Activated CD8-positive, alpha-beta memory T cell treated with anti-CD3 and anti-CD28 coated beads for 4 hours (primary cell): ENCODE measurements around the gene CNIH3.

Source experiments
- DNase-seq, 2 donors: peaks; one replicate each; pipeline ENCODE4 v3.0.0-alpha.2; 2020; ENCODE audit warnings: low read depth in 2 of 2

The CNIH3 gene

DNA sequence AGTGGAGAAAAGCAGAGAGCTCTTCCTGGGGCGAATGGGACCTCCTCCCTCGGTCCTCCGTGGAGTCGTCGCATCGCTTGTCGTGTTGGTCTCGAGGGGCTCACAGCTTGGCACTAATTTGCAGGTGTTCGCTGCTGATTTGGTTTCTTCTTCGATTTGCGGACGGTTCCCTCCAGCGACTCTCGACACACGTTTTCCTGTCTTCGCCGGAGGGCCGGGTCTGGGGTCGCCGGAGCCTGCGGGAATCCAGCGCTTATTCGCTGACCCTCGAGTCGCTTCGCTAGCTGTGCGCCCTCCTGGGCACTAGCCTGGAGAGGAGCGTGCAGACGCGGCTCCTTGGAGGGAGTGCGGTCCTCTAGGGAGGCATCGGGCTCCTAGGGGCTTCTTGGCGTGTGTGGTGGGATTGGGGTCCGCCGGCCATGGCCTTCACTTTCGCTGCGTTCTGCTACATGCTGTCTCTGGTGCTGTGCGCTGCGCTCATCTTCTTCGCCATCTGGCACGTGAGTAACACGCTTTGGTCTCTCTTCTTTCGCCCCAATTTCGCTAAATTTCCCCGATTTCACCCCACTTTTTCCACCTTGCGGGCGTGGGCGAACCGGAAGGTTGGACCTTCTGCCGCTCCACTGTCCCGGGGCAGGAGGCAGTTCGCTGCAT lies 766 bp downstream of the CNIH3 start:
- no peak for DNase-seq

DNA sequence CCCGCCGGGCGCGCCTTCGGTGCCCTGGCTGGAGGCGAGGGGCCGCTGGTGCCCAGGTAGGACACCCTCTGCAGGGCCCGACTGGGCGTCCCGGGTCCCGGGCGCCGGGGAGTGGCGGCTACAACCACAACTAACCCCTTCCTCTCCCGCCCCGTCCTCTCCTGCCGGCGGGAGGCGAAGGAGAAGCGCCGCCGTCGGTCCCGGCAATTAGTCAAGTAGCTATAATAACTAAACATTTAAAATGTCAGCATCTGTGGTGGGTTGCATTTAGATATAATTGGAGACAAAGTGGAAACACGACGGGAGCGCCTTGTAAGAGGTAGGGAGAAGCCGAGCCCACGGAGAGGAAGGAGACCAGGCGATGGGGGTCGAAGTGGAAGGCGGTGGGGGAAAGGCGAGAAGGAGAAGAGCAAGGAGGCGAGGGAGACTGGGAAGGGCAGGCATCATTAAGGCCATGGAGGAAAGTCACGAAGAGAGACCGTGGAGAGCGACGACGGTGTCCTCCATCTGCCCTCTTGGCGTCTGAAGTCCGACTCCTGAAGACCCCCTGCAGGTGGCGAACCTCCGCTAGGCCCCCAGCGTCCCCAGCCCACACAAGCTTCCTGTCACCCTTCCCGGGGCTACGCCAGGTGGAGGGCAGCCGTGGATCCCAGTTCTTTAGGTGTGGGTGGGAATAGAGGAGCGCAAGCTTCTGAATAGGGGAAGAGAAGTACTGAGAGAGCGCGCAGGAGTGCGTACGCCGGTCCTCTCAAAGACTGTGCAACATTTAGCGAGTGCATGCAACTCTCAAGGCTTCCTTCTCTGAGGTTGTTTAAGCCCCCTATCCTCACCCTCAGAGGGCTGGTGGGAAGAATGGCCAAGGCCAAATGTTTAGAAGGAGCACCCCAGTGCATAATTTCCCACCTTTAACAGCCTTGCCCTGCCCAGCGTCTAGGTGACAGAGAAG lies 1.6 kb downstream of the CNIH3 start:
- no peak for DNase-seq

DNA sequence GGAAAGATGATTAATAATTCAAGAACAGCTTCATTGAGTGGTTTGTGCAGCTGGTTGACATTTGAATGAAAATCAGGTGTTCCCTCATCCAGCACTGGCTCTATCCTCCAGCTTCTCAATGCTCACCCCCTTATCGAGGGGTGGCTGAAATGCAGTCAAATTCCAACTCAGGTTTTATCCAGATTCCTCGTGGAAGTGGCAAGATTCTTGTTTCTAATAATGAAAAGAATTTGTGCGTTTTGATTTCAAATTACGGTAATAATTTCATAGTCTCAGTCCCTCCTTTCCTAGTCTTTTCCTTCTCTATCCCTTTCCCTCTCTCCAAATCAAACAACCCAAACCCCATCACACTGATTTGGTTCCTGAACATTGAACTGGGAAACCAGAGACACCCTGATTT lies 3.1 kb downstream of the CNIH3 start:
- no peak for DNase-seq

DNA sequence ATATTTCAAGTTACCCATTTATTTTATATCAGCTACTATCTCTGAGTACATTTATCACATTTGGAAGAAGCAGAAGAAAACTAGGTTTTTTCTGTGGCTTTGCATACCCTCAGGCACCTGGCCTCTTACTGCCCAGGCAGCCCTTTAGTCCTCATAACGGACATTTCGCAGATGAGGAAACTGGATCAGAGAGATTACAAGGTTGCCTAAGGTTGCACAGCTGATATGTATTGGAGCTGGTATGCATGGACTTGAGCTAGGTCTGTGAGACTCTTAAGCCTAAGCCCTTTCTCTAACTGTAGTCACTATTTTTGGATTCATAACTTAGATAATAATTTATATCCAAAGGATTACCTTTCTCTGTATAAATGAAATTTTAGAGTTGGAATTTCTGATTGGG lies 4.0 kb downstream of the CNIH3 start:
- no peak for DNase-seq

DNA sequence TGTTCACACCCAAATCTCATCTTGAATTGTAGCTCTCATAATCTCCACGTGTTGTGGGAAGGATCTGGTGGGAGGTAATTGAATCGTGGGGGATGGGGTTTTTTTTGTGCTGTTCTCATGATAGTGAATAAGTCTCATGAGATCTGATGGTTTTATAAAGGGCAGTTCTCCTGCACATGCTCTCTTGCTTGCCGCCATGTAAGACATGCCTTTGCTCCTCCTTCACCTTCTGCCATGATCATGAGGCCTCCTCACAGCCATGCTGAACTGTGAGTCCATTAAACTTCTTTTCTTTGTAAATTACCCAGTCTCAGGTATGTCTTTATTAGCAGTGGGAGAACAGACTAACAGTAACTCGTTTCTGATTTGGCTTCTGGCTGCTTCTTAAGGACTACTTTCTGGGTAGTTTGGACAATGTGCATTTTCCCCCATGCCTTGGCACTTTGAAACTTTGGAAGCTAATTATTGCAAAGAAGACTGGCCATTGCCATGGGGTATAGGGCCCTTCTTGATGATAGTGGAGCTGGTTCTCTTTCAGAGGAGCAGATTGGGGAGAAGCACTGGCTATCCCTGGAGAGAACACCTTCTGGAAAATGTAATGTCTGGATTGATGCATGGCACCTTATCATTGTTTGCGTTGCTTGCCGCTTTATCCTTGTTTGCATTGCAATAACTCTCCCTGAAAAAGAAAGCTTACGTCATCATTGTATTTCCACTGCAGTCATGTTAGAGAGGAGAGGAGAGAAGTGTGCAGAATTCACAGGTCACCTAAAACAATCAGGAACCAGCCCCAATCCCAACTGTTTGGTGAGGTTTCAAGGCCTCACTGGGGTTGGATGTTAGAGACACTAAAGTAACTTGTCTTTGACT lies 5.9 kb downstream of the CNIH3 start:
- no peak for DNase-seq

DNA sequence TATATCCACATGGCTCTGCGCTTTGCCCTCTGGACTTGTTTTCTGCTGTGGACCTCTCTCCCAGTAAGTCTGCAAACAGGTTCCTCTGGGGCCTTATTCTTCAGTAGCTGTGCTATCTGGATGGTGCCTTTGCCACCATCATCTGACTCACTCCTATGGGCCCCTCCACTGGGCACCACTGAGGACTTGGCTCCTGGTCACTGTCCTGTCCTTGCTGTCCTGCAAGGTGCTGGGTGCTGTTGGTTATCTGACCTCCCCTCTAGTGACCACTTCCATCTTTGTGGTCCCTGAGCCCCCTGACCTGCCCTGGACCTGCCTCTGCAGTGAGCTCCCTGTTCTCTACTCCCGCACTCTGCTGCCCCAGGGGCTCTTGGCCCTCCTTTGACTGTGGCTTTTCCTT lies 6.7 kb downstream of the CNIH3 start:
- DNase-seq: no peak

DNA sequence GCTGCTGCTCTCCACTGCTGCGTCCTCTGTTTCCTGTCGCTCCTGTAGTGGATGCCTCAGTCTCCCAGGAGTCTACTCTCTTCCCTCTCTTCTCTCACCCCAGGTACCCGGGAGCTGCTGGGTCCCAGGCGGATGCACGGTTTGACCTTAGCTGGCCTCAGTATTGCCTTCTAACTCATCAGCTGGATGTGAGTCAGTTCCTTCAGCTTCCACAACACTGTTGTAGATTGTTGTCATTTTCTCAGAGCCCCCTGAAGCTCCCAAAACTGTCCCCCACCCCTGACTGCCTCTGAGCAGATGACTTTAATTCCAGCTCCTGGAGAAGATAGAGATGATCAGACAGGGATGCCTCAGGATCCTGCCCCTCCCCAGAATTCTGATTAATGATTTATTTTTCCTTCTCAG lies 7.2 kb downstream of the CNIH3 start:
- no peak for DNase-seq

DNA sequence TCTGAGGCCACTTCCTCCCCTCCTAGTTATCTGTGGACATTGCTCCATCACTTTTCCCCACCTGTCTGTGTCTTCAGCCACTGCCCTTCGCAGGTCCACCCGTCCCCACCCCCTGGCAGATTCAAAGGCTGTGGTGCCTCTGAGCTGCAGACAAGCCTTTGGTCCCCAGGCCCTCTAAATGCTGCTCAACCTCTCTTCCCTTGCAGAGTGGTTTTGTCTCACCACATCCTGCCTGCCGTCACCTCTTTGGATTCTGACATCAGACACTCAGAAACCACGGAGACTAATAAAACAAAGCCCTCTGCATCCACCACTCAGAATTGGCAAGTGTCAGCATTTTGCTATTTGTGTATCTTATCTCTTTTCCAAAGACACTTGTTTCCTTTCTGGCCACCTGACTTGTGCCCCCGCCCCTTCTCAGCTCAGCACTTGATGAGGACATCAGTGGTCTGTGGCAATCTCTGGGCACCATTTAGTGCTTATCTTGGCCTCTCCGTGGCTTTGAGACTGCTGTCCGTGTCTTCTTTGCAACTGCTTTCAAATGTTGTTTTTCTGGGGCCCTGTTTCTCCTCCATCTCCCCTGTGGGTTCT lies 7.7 kb downstream of the CNIH3 start:
- DNase-seq: peak; percentile 44 to 66

DNA sequence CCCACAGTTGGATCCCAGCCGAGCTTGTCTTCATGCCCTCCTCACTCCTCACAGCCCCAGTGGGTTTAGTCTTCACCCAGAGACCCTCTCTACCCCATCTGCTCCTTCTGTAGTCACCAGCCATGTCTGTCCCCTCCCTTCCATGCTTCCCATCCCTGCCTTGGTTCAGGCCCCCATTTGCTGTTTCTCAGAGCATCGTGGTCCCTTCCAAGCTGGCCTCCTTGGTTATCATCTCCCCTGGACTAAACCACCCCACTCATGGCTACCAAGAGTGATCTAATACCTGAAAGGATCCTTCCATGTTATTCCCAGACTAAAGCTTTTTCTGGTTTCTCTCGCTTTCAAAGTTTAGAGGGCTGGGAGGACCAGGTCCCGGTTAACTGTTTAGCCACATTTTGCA lies 8.3 kb downstream of the CNIH3 start:
- no peak for DNase-seq

DNA sequence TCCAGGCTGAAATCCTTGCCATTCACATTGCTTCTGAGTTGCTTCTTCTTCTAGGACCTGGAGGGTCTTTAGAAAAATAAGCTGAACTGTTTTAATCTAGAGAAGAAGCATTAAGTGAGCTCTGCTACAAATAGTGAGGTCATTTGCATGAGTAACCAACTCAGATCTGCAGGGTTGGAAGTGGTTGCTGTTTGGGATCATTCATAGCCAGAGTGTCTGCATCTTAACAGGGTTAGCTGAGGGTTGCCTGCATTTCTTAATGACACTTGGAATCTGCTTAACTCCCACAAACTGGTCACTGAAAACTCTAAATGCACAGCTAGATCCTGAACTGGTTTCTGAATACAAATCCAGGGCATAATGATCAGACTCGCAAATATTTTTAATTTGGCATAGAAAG lies 9.9 kb downstream of the CNIH3 start:
- DNase-seq: no peak

DNA sequence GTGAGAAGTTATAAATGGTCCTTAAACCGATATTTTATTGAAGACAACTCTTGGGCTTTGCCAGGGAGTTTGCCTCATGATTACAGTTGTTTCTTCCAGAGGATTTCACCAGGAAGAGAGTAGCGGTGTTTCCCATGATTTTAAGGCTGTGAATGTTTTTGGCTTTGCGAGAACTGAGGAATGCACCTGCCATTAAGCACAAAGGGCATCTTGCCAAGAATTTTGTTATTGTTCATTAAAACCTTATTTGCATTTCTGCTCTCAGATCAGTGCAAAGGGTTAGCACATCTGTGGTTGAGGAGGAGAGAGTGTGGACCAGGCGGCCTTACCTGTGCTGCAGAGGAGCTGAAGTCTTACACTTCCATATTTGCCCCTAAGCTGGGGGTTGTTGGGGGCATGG lies 13.8 kb downstream of the CNIH3 start:
- DNase-seq: no peak

DNA sequence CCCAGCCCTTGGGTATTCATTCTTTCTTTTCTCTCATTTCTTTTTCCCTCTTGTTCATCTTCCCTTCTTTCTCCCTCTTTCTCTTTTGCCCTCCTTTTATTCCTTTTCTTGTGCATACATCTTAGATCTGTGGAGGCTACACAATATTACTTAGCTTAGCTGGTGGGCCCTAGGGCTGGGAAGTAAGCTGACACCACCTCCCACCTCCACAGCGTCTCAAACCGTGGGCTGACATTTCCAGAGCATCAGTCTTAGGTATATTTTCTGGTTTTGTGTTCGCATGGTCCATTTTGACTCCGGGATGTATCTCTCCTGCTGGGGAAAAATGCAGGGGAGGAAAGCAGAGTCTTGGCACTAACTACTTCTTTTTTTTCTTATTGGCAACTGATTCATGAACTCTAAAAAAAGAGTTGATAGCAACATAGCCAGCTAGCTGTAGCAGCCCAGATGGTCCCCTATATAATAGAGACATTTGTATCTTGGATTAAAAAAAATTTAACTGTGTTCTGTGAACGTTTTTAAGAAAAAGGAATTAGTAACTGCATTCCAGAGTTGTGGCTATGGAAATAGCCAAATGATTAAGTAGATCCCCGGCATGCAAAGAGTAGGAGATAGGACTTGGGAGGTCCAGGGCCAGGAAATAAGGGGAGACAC lies 15.5 kb downstream of the CNIH3 start:
- DNase-seq: no peak

DNA sequence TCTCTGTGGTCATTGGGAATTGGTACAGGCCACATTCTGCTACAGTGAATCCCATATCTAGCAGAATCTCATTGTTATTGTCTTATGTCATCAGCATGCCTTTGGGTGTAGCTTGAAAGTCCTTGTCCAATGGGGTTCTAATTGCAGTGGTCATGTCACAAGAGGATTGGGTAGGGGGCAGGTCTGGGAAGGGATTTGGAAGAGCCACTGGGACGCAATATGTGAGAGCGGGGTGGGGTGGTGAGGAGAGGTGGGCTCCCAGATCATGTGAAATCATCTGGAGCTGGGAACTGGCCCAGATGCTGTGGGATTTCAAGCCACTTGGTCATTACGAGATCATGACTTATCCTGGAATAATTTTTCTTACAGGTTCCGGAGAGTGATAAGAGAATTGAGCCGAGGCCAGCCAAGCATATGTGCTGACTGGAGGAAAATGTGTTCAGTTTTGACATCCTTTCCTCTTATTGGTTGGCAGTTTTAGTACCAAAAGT lies 16.3 kb downstream of the CNIH3 start:
- DNase-seq: no peak

DNA sequence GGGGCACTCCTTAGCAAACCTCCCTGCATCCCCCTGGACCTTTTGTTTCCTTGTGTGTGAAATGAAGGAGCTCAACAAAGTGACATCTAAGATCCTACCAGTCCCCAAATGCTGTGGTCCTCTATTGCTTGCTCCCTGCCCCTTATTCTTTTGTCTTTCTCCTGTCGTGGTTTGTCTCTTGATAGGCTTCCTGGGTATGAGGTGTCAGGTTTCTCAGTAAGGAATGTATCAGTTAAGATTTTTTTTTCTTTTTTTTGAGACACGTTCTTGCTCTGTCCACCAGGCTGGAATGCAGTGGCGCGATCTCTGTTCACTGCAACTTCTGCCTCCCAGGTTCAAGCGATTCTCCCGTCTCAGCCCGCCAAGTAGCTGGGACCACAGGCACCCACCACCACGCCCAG lies 16.8 kb downstream of the CNIH3 start:
- no peak for DNase-seq

DNA sequence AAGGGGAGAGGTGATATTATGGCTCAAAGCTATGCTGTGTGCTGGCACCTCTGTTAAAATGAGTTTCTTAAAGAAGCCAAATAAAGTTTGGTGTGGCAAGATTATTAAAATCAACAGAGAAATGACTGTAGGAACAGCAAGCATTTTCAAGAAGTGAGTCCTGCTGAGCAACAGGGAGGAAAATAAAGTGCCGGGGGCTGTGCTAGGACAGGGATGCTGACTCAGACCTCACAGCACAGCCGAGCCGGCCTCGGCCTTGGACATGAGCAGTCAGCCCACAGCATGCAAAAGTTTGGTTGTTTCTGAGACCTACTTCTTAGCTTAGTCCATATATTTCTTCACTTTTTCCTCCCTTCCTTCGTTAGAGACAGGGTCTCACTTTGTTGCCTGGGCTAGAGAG lies 19.2 kb downstream of the CNIH3 start:
- no peak for DNase-seq

DNA sequence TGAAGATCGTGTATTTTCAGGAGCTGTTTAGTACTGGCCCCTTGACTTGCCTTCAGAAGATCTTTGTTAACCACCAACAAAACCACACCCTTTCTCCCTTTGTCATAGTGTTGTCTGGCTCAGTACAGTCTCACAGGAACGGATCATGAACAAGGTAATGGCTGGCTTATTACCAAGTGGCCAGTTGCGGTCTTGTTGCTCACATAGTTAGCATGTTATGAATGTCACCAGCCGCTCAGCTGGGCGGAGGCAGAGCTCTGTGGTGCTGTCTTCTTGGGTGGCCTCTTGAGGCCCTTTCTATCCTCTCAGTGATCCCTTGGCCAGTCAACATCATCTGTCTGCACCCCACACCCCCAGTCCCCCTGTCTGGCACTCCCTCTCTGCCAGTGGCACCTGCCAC lies 21.4 kb downstream of the CNIH3 start:
- DNase-seq: no peak

DNA sequence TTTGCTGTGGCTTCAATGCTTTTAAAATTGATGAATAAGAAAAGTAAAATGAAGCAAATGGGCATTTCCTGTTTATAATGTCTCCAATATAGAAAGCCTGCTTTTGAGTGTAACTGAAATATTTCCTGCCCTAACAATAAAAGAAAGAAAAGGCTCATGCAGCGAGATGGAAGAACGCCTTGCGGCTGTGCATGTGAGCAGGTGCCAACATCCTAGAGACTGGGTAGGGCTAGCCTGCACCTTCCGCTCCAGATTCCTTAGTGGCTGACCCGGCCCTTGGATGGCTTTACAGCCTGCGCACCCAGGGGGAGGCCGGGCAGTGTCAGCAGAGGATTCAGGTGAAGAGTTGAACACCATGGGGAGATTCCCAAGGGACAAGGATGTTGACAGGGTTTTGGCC lies 21.8 kb downstream of the CNIH3 start:
- DNase-seq: no peak

DNA sequence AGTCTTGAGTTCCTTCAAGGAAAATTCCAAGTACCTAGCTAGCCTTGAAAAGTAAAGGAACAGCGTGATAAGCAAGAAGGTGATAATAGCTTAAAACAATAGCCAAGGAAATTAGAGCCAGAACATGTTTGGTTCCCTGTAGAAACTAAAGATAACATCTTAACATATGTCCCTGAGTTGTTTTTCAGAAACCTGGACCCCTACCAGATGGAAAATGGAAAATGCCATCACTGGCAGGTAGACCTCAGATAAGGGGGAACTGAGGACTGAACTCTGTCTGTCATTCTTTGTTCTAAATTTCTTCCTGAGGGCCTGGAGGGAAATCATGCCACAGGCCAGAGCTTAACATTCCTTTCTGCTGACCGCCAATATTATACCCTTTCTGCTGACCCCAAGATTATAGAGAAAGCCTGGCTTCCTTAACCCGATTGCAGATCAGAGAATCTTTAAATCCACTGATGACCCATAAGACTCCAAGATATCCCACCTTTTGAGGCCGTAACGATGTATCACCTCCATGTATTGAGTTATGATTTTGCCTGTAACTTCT lies 23.4 kb downstream of the CNIH3 start:
- DNase-seq: no peak

DNA sequence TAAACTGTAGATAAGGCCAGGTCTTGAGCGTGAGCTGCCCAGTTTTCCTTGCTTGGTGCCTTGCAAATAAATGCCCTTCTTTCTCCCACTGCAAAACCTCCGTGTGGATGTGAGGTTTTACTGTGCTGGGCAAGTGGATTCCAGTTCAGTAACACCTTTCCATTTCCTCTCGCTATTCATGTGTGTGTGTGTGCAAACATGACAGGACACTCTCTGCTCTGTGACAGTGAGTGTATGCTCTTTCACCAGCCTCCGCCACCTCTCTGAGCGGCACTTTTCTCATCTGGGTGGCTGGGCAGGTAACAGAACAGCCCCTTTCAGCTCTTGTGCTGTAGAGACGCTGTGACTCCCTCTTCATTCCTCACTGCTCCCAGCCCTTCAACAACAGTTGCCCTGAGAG lies 23.9 kb downstream of the CNIH3 start:
- DNase-seq: no peak

DNA sequence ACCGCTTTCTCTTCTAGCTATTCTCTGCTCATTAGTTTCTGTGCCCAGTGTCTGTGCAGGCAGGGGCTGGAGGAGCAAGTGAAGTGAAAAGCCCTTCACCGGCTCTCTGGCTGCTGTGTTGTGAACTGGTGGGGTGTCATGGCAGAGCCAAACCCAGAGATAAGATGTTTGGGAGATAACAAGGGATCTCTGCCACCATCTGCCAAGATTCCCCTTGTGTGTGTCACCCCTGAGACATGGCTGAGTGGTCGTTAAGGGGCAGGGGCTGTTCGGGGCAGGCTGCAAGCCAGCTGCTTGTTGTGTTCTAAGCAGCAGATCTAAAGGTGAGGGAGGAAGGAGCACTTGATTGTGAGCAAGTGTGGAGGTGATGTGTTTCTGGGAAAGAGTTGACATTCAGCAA lies 24.5 kb downstream of the CNIH3 start:
- DNase-seq: no peak

DNA sequence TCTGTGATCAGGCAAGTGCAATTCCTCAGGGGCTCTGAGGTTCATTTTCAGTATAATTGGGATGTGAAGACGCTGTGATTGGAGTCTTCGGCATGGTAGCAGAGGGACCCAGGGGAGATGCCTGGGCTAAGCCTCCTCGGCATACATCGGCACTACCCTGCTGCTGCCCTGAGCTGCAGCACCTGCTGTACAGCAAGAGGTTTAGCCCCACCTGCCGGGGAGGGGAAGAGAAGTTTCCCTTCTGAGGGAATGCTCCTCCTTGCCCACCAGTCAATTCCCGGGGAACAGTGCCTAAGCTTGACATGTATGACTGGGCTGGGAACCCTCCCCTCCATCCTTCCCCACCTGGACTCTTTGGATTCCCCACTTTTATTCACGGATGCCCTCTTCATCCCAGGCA lies 24.9 kb downstream of the CNIH3 start:
- no peak for DNase-seq
